GM21515 (cell line): Measurements from ENCODE around the gene CUBN.

ENCODE experiments used
- ATAC-seq: cut with Tn5 transposase; IDR thresholded peaks from one replicate; pipeline ENCODE4 v1.9.1; 2021; ENCODE audit not compliant: unreplicated experiment

CUBN gene

DNA sequence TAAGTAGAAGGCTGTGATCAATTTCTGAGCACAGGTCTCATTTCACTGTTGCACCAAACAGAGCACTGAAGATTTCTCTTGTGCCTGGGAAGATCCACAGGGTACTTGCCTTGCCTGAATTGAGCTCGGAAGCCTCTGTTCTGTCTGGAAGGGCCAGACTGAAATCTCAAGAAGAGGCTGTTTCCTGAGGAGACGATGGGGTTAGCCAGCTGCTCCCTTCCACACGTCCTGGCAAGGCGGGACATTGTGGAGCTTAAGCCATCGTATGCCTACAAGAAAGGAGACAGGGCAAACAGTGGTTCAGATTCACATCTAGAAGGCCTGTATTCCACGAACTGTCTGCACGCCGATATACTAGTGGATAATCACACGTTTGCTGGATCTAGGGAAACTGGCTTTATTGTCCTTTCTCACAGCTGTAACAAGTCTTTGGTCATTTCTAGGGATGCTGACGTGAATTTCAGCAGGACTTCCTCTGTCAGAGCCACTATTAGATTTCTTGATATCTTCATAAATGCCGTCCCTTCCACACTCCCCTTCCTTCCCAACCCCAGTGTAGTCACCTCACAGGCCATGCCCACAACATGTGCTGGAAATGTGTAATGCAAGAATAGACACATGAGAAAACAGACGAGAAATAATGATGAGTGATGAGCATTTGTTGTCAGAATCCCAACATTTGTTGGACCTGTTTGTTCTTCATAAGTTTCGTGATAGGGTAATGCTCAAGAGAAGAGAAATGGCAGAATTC, 175.2 kb downstream of the CUBN start:
- no peak for ATAC-seq

DNA sequence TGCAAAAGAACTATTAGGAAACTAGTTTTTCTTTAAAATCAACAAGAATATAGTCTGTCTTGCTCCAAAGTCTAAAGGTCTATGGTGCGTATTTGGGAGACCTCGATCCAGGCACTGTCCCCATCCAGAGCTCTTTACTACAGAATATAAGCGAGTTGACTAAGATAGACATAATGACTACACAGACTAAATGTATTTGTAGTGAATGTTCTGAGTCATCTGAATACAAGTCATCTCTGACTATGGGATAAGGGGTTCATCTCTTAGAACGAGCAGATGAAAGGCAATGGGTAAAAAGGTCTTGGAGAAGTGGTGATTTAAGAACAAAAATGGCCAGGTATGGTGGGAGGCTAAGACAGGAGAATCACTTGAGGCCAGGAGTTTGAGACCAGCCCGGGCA, 176.3 kb downstream of the CUBN start:
- no peak for ATAC-seq

DNA sequence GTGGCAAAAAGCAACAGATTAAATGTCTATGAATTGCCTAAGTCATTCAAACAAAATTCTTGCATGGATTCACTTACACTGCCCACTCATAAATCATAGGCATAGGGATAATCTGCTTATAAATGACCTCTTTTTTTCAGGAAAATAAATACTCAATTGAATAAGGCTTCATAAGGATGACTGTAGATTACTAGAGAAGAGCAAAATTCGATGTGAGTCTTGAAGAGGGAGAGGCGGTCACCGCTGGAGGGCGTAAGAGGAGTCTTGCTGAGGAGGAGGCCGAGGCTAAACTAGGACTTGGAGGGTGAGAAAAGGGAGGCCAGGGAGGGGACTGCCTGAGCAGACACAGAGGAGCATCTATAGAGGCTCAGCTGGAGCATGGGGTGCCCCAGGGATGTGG, 177.0 kb downstream of the CUBN start:
- no peak for ATAC-seq

DNA sequence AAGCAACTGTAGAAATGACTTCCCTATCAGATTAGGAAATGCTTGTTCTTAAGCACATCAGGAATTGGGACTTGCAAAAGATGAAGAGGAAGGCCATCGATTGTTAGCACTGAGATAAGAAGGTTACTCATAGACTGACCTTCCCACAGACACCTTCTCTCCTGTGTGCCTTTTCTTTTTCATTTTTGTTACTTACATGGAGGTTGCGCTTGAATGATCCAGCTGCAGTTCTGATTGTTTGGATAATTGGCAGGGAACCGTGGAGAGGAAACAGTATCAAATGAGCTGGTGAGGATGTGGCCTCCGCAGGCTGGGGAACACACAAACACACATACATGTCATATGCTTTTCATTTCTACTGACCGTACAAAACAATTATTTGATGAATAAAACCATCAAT, 177.5 kb downstream of the CUBN start:
- ATAC-seq = no peak

DNA sequence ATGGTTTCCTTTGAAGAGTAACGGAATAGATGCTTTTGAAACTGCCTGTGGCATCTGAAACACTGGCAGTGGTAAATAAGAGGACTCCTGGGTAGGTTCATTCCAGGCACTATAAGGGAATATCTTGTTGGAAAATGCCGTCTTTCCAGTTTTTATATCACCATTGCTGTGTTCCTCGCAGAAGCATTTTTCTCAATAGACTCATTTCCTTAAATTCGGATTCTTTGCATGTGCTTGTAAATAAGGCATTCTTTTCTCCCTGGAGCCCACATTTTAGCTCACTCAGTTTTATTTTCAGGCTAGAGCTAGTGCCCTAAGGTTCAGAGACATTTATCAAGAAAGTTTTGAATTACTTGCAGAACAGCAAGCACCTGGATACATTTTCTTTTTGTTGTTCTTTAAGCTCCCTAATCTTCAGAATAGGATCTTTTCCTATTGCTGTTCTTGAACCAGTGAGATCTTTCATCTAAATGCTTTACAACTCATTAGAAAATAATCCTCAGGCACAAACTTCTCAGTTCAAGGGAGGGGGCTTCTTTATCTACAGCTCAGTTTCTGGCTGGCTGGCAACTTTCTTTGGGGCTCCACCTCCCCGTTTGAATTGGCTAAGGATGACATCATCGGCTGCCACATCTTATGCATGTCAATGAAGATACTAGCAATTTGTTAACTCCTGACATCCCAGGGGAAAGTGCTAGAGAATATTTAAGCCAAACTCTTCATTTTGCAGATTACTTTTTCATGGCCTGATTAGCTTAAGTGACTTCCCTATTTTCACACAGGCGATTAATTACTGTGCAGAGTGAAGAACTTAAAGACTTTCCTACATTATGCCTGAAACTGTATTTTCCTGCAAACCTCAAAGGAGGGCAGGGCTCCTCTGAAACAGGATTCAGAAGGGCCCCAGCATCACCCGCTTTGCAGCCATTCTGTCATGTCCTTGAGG, 178.7 kb downstream of the CUBN start:
- ATAC-seq = no peak

DNA sequence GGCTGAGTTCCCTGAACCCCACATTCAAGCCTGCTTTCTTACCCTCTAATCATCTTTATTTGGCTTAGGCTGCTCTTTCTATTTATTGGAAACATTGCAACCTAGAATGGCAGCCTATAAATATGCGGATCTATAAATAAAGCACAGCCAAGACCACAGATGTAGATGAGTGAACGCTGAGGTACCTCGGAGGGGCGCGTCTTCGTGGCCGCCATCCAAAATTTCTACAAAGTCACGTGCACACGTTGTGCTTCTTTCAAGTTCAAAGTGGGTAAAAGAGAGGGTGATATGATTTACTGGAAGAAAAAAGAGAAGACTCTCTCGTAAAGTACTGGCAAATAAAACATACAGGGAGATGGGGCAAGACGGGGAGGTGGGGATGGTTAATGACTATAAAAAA, 179.8 kb downstream of the CUBN start:
- no peak for ATAC-seq

DNA sequence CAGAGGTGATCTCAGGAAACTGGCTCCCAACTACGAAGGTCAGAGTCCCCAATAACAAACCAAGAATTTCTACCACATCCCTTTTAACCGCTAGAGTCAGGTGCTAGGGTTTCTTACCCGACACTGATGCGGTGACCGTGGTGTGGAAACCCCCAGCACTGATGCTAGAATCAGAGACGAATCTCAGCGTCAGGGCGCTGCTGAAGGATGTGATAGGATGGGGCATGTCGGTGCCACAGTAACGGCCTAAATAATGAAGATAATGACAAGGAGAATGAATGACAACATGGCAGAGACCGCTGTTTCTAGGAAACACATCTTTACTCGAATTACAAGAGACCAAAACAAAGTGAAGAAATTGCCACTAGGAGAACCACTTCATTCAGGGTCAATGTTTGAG, 181.2 kb downstream of the CUBN start:
- no peak for ATAC-seq

DNA sequence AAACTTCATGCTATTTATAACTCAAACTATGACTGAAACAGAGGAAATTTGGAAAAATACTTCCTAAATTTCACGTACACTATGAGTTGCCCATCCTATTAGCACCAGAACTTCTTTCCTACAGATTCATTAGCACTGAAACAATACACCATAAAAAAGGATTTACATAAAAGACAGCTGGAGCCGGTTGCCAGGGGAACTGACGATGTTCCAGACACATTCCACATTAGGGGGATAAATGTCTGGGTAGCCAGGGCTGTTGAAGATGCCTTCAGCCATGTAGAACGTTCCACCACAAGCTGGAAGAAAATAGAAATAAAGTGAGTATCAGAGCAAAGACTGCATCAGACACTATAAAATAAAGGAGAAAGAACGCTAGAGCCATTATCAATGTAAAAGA, 182.5 kb downstream of the CUBN start:
- no peak for ATAC-seq

DNA sequence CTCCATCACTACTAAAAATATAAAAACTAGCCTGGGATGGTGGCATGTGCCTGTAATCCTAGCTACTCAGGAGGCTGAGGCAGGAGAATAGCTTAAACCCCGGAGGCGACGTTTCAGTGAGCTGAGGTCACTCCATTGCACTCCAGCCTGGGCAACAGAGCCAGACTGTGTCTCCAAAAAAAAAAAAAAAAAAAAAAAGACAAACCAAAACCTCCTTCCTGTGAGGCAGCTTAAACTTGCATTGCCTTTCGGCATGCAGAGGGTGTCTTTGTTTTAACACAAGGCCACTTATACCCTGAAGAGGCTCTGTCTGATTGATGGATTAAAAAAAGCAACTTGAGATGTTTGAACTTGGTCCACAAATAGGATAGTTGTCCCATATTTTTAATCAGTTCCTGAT, 184.0 kb downstream of the CUBN start:
- ATAC-seq = no peak

DNA sequence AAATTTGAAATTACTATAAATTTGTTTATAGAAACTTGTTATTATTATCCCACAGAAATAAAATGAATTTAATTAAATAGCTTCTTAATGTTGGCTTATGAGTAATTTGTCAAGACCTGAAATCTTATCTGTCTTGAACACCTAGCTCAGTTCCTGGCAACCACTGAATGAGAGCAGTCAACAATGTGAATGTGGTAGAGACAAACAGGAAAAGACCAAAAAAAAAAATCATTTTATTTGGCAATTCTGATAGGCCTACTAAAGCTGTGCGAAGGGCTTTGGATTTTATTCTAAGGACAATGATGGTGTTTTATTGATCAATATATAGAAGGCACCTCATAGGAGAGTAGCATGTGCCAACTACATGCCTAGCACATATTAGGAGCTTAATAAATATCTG, 184.6 kb downstream of the CUBN start:
- ATAC-seq = no peak

DNA sequence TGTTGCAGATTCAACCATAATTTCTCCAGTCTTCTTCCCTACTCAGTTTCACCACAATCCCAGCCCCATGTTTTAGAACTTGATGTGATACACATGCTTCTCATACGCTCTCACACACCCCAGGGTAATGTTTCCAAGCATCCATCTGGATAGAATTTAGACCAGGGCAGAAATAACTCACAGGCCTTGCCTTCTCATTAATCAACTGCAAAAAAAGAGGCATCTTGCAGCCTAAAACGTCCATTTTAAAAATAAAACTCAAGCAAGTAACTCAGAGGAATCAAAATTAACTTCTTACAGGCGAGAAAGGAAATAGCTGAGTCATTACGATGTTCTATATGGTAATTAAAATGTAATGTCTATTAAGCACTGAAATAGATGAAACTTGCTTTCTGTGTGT, 185.2 kb downstream of the CUBN start:
- ATAC-seq = no peak

DNA sequence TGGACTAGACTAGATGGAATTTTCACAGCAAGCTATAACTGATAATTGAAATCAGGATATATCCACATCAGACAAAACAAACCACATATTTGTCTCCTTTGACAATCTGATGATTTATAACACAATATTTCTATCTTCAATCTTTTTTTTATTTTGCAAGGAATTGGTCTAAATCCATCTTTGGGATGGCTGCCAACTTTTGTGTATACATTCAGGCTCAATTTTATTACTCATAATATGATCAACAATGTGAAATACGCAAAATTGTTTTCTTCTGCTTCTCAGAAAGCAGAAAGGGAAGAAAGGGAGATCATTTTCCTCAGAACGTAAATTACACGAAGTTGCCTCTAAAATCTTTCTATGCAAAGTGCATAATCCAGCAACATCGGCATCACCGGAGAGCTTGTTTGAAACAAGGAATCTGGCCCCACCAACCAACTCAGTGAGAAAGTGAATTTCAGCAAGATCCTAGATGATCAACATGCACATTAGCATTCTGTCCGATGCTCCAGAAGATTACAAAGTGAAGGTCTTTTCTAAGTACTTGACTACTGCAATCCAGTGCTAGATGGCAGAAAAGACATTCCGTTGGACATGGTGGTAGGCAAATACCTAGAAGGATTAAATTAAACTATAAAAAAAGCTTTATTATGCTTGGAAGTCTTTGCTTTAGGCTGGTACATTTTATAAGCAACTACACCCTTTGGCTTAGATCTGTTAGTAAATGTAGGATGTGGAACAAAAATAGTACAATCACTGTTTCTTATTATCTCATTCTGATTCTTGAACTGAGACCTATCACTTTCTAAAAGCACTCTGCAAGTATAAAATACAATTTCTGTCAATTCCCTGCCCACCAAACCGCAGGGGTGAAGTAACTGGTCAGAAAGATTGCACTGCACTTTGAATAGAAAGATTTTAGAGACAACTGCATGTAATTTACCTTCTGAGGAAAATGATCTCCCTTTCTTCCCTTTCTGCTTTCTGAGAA, 186.0 kb downstream of the CUBN start:
- no peak for ATAC-seq

DNA sequence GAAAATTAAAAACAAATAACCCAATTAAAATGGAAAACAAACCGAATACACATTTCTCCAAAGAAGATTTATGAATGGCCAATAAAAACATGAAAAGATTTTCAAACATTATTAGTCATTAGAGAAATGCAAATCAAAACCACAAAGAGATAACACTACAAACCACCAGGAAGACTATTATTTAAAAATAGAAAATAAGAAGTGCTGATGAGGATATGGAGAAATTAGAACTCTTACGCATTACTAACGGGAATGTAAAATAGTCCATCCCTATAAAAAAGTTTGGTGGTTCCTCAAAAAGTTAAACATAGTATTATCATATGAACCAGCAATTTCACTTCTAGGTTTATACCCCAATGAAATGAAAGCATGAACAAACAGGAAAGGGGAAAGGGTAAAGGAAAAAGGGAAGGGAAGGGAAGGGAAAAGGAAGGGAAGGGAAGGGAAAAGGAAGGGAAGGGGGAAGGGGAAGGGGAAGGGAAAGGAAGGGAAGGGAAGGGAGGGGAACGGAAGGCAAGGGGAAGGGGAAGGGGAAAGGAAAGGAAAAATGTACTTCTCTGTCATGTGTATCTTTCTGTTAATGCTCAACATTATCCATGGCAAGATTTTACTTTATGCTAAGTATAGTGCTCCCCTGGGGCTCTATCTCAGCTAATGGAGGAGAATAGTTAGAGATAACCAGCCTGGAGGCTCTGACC, 187.1 kb downstream of the CUBN start:
- ATAC-seq = no peak

DNA sequence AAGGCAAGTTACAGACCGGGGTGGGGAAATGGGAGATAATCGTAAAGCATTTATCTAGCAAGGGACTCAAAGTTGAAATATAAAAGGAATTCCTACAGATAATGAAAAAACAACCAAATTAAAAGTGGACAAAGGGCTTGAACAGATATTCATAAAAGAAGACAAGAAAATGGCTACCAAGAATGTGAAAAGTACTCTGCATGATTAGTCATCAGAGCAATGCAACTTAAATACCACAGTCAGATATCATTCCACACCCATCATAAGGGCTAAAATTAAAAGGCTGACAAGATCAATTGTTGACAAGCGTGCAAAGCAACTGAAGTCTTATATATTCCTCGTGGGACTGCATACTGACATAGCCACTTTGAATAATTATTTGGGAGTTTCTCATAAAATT, 187.7 kb downstream of the CUBN start:
- ATAC-seq = no peak

DNA sequence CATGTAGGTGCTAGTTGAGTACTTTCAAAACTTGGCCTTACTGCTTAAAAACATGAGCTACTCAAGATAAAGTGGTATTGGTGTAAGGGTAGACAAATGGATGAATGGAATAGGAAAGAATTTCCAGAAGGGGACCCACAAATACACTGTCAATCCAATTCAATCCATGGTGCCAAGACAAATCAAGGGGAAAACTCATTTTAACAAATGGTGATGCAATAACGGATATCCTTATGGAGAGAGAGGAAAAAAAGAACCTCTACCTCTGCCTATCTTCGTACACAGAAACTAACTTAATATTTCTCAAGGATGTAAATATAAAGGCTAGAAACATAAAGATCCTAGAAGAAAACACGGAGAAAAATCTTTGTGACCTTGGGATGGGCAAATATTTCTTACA, 188.5 kb downstream of the CUBN start:
- ATAC-seq = no peak

DNA sequence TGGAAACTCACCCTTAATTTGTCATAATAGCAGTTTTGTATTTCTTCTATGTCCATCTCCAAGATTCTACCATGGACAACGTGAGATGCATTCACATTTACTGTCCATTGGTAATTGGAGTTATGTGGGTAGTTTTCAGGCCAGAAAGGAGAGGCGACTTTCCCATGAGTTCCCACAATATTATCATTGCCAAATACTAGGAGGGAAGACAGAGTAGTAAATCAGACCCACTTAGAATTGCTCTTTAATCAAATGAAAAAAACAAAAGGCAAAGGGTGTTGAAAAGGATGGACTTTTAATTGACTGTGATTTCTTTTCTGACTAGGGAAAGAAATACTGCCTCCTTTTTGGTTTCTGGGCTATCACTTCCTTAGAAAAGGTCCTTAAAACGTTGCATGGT, 190.7 kb downstream of the CUBN start:
- no peak for ATAC-seq

DNA sequence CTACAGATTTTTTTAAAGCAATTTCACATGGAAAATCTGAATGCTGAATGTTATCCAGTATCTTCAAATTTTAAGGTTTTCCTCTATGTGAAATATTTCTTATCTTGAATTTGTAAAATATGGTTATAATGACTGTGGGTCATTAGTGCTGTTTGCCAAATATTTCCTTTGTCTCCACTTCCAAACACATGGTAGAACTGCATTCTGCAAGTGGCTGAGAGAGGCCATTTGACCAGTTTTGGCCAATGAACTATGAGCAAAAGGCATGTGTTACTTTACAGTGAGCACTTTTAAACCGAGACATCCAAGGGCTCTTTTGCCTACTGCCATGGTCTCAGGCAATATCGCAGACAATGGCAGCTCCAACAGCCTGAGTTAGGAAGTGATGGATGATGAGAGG, 195.2 kb downstream of the CUBN start:
- no peak for ATAC-seq

DNA sequence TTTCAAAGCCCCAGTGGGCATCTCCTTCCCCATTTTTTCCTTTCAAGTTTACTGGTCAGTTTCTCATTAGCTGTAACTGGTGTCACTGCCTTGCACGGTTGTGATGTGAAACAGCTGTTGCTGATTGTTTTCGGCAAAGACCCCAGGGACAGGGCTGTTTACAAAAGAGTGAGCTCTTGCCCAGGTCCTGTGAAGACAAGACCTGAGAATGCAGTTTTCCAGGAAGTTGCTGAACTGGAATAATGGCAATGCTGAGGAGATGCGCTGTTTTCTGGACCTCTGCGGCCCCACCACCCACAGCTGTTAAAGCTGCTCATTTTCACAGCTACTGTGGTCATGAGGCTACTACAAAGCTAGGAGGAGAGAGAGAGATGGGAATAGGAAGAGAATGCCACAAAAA, 195.8 kb downstream of the CUBN start:
- ATAC-seq = no peak

DNA sequence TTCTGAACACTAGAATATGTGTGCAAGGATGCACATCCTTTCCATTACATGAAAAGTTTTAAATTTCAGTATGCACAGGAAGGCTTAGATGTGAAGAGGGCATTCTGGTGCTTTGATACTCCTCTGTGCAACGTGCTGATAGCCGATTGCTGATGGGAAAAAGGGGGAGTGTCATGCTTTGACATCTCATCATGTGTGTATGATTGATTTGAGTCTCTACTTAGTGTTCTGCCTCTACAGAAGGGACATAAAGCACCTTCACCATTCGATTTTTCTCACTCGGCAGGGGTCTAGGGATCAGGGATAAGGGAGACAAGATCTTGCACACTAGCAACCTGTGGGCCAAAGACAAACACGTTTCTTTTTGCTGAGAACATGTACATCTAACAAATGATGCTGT, 197.7 kb downstream of the CUBN start:
- no peak for ATAC-seq

DNA sequence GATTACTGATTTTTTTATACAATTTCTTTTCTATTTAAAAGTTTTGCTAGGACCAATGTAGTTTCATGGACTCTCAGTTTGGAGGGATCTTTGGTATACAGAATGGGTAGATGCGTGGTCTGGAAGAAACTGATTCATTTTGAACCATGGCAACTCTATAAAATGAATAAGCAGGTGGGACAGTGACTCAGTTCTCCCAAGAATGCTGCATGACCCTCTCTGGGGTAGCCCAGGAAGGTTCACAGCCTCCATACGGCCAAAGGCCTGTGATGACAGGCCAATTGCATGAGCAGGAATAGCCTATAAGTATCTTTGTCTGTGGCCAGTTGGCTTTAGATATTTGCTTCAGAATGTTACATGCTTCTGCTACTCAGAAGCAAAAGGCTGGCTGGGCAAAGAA, 199.1 kb downstream of the CUBN start:
- no peak for ATAC-seq

DNA sequence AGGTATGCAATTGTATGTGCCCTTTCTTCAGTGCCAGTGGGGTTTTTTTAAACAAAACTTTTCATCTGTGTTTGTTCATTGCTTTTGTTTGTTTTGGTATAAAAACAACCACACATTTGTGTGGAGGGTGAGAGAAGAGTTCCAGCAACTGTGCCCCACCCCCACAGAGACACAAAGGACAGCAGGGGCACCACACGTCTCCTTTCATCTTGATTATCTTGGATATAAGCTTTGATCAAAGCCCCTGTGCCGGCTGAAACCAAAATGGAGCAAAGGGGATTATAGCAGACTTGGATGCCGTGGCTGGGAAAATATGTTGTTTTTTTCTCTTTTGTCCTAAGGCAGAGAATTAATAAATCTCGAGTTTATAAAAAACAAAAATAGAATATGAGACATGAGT, 200.5 kb downstream of the CUBN start:
- no peak for ATAC-seq
